K562 (cell line): ENCODE measurements around the gene MYCL. TPM values are rescaled to one million over a fixed set of nuclear protein-coding genes. Genes with fewer than 3 reads are reported as not detected.

Experiments used
- DLX4 ChIP-seq: fragments of 250-450 bp; sonication (Bioruptor Pico); IDR thresholded peaks from 2 replicates; pipeline ENCODE4 v1.6.1; 2021; ENCODE audit warnings: mild to moderate bottlenecking
- ELF4 ChIP-seq: fragments of 450-650 bp; formaldehyde crosslinking; IDR thresholded peaks from 2 replicates; pipeline ENCODE4 v1.4.0; 2022; ENCODE audit warnings: missing genetic modification characterization
- FOXA3 ChIP-seq, 2 experiments: fragments of 450-650 bp in 1 of 2; sonication (generic) in 1 of 2; formaldehyde crosslinking; IDR thresholded peaks in 1 of 2; conservative IDR thresholded peaks in 1 of 2; 2 replicates each; pipeline versions ENCODE4 v1.4.0 to v1.8.0; 2020 to 2022; ENCODE audit warnings: mild to moderate bottlenecking in 2 of 2, missing genetic modification reagents in 1 of 2
- GTF3C2 ChIP-seq: IDR thresholded peaks from 3 replicates; pipeline ENCODE4 v1.6.1; 2011; ENCODE audit warnings: borderline replicate concordance, mild to moderate bottlenecking, moderate library complexity; ENCODE audit not compliant: insufficient read length; ENCODE audit errors: extremely low read depth
- JUNB ChIP-seq: fragments of 450-650 bp; formaldehyde crosslinking; conservative IDR thresholded peaks from 2 replicates; pipeline ENCODE4 v1.4.0; 2020; ENCODE audit warnings: mild to moderate bottlenecking
- OTX1 ChIP-seq: fragments of 450-650 bp; formaldehyde crosslinking; IDR thresholded peaks from 2 replicates; pipeline ENCODE4 v1.4.0; 2022; ENCODE audit warnings: mild to moderate bottlenecking
- PHF20 ChIP-seq: fragments of 450-650 bp; IDR thresholded peaks from 2 replicates; pipeline ENCODE4 v1.6.1; 2018; ENCODE audit not compliant: partially characterized antibody
- STAT5A ChIP-seq: IDR thresholded peaks from 2 replicates; pipeline ENCODE4 v1.6.1; 2012; ENCODE audit warnings: low read length, inconsistent platforms, borderline replicate concordance
- TSC22D4 ChIP-seq: fragments of 450-650 bp; IDR thresholded peaks from 2 replicates; pipeline ENCODE4 v1.6.1; 2016; ENCODE audit warnings: missing genetic modification characterization, missing biosample characterization, control low read depth
- ZBTB40 ChIP-seq, 2 experiments: fragments of 450-650 bp in 1 of 2; sonication (generic) in 1 of 2; formaldehyde crosslinking in 1 of 2; IDR thresholded peaks; 2 replicates each; pipeline versions ENCODE4 v1.7.1 to v1.9.0; 2016 to 2022; ENCODE audit warnings: inconsistent platforms in 1 of 2, mild to moderate bottlenecking in 1 of 2, missing genetic modification reagents in 1 of 2
- ZBTB8A ChIP-seq: fragments of 450-650 bp; IDR thresholded peaks from 2 replicates; pipeline ENCODE4 v1.6.1; 2018; ENCODE audit warnings: mild to moderate bottlenecking, moderate library complexity; ENCODE audit not compliant: partially characterized antibody
- ZNF699 ChIP-seq: fragments of 250-450 bp; sonication (Bioruptor Pico); IDR thresholded peaks from 2 replicates; pipeline ENCODE4 v1.8.0; 2021; ENCODE audit warnings: mild to moderate bottlenecking, moderate library complexity; ENCODE audit not compliant: insufficient replicate concordance
- polyA plus RNA-seq, 8 experiments: library from polyadenylated mRNA; depleted of rRNA in 4 of 8; stranded (reverse) in 5 of 8; unstranded in 3 of 8; fragments of >200 nt; fragmentation: Nextera tagmentation in 2 of 8; fragmentation: Illumina TruSeq in 1 of 8; extraction: Ambion mirVana in 2 of 8; extraction: Trizol in 1 of 8; gene quantifications; 2 replicates each; pipeline versions ENCODE4 v1.2.1 to v1.2.3, GENCODE V29; 2011 to 2014; ENCODE audit warnings: inconsistent platforms in 1 of 8, missing spikeins in 1 of 8
- total RNA-seq, 7 experiments: library from RNA; depleted of rRNA in 6 of 7; stranded (reverse); fragments of >200 nt in 6 of 7; fragmentation: Illumina TruSeq in 2 of 7; extraction: Trizol in 2 of 7; gene quantifications; 2 replicates each; pipeline versions ENCODE4 v1.2.1 to v1.2.3, GENCODE V29; 2011 to 2021; ENCODE audit warnings: low replicate concordance in 1 of 7
- TF ChIP-seq, protein P1 (sequence below): sonication (generic); formaldehyde crosslinking; IDR thresholded peaks from 2 replicates; pipeline ENCODE4 v1.8.0; 2022; ENCODE audit warnings: mild to moderate bottlenecking, missing genetic modification reagents

Gene MYCL
- total and polyA plus RNA-seq, 9 of the 15 experiments (the other 6 are each of a cell fraction or from before 2014, with no cell fraction given): 3.5 to 22.0 (median 12.8) TPM

DNA sequence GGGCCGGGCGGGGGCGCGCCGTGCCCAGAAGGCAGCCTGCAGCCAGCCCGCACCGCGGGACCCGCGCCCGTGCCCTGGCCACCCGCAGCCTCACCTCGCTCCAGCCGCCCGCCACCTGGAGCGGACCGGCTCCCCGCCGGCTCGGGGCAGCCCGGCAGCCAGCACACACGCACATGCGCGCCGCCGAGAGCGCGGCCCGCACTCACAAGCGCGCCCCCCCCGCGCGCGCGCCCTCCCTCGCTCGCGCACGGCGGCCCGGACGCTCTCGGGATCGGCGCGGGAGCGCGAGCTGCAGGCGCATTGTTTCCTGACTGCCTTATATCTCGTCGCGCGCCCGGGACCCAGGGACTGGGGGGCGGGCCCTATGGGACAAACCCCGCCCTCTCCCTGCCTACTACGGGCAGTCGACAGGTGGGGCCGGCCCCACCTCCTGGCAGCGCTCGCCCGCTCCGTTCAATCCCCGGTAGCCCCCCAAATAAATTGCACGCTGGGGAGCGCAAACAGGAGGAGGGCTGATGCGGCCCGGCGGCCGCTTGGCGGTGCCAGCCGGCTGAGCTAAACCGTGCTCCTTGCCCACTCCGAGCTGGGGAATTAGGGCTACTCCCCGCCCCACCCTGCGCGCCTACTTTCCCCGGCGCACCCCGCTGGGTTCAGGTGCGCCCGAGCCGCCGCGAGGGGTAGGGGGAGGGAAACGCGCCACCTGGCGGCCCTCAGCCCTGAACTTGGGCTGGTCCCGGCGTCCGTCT, at the start of gene MYCL (continued):
- peak; percentile 20; the same call in 1 of the 2 replicates for TF ChIP-seq ZBTB40 (IDR thresholded peaks at IDR 0.05)
- no peak for TF ChIP-seq ZBTB40 (CRISPR knock-in tag; IDR thresholded peaks at IDR 0.05)
- TF ChIP-seq, protein P1, sequence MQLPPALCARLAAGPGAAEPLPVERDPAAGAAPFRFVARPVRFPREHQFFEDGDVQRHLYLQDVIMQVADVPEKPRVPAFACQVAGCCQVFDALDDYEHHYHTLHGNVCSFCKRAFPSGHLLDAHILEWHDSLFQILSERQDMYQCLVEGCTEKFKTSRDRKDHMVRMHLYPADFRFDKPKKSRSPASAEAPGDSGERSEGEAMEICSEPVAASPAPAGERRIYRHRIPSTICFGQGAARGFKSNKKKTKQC (CRISPR knock-in tag): peak; percentile 33; the same call in 1 of the 2 replicates
- TF ChIP-seq ZNF699 (CRISPR knock-in tag): no peak
- no peak for TF ChIP-seq ZBTB8A
- no peak for TF ChIP-seq TSC22D4 (tag)
- no peak for TF ChIP-seq STAT5A
- TF ChIP-seq FOXA3 (CRISPR knock-in tag; conservative IDR thresholded peaks at IDR 0.05 in 1 of 2, IDR thresholded peaks at IDR 0.05 in 1 of 2): no peak
- no peak for TF ChIP-seq JUNB (CRISPR knock-in tag)
- peak; percentile 38 for TF ChIP-seq PHF20
- TF ChIP-seq ELF4 (CRISPR knock-in tag): no peak
- no peak for TF ChIP-seq GTF3C2
- TF ChIP-seq OTX1 (CRISPR knock-in tag): no peak
- no peak for TF ChIP-seq DLX4 (CRISPR knock-in tag)
